Osteoblast (primary cell): ENCODE data around the gene FAM107A. TPM values are rescaled to one million over a fixed set of nuclear protein-coding genes. Genes with fewer than 3 reads are reported as not detected.
A peak's percentile ranks its signal among the peaks of the same experiment; 100 is the strongest.

ENCODE experiments used
- DNase-seq: peaks from one replicate; pipeline ENCODE4 v3.0.0; 2011; ENCODE audit warnings: low spot score, mixed read lengths; ENCODE audit not compliant: insufficient read length; ENCODE audit errors: missing footprints
- H2AFZ ChIP-seq: 2 replicates; pipeline ENCODE4 v1.6.0; 2011; ENCODE audit warnings: mild to moderate bottlenecking, low read length
- H3K27ac ChIP-seq: 2 replicates; pipeline ENCODE4 v1.5.1; 2011; ENCODE audit warnings: mild to moderate bottlenecking, low read depth, low read length, moderate library complexity
- H3K27me3 ChIP-seq: 2 replicates; pipeline ENCODE4 v1.6.0; 2012; ENCODE audit warnings: mild to moderate bottlenecking, control low read depth, inconsistent platforms, low read length, moderate library complexity; ENCODE audit not compliant: insufficient read depth
- H3K36me3 ChIP-seq: 2 replicates; pipeline ENCODE4 v1.5.1; 2011; ENCODE audit warnings: mild to moderate bottlenecking, low read length, control low read depth, moderate library complexity; ENCODE audit not compliant: insufficient read depth
- H3K4me1 ChIP-seq: 2 replicates; pipeline ENCODE4 v1.5.1; 2011; ENCODE audit warnings: mild to moderate bottlenecking, low read length, control low read depth, moderate library complexity; ENCODE audit not compliant: insufficient read depth
- H3K4me2 ChIP-seq: 2 replicates; pipeline ENCODE4 v1.6.0; 2011; ENCODE audit warnings: mild to moderate bottlenecking, low read length; ENCODE audit not compliant: insufficient read depth
- H3K4me3 ChIP-seq: fragments of 200-600 bp; sonication (generic); 3 replicates; pipeline ENCODE4 v1.5.1; 2012; ENCODE audit warnings: mild to moderate bottlenecking, low read length, inconsistent platforms; ENCODE audit not compliant: insufficient read depth
- H3K79me2 ChIP-seq: 2 replicates; pipeline ENCODE4 v1.6.0; 2012; ENCODE audit warnings: mild to moderate bottlenecking, low read length, control low read depth, inconsistent platforms; ENCODE audit not compliant: insufficient read depth
- H3K9me3 ChIP-seq: 2 replicates; pipeline ENCODE4 v1.5.1; 2011; ENCODE audit warnings: low read depth, low read length, control low read depth
- H4K20me1 ChIP-seq: 2 replicates; pipeline ENCODE4 v1.6.0; 2012; ENCODE audit warnings: mild to moderate bottlenecking, low read length, control low read depth; ENCODE audit not compliant: insufficient read depth
- total RNA-seq: library from RNA; depleted of rRNA; stranded (reverse); fragments of >200 nt; gene quantifications from 2 replicates; pipeline ENCODE4 v1.2.3, GENCODE V29; 2012
- TF ChIP-seq, protein P1 (sequence below): IDR thresholded peaks from 2 replicates; pipeline ENCODE4 v1.5.1; 2011; ENCODE audit warnings: mild to moderate bottlenecking, low read depth, low read length, moderate library complexity; ENCODE audit errors: extremely low read depth

FAM107A gene, protein sequence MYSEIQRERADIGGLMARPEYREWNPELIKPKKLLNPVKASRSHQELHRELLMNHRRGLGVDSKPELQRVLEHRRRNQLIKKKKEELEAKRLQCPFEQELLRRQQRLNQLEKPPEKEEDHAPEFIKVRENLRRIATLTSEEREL
- not detected in 2 replicates for total RNA-seq

DNA sequence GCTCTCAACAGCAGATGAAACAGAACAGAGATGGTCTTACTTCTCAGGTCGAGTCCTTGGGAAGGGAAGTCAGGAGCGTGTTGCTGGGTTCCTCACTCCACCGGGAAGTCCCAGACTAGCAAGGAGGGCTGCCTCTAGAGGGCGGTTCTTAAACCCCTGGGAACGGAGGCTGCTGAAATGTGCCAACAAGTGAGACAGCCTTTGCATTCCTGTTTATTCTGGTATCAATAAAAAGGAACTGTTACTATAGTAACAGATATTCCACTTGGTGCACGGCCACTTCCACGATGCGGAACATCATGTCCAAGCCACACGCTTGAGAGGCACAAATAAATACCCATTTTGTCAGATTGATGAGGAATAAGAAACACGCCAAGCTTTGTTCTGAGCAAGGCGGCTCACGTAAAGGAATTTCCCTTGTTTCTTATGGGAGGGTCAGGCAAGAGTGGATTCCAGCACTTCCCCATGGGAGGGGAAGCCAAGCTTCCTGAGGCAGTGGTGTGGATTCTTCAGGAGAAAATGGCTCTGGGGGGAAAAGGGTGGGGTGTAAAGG lies at the start of gene FAM107A:
Gene FAM107A, minus strand, starts transcription at position 123 of the 553 bp plus-strand sequence. CDS start 7,531 bp downstream, outside the sequence.
- Histone ChIP-seq H3K27ac (no peak within 1 kb of the TSS), H3K4me1 (peaks cover 6% of the 10 kb centered on the region), H3K4me2 (peak within 1 kb of the TSS; percentile 7), H3K9me3 (no peaks in the 10 kb centered on the region), H3K27me3 (peaks cover 8% of the 10 kb centered on the region), H3K36me3 (no peaks in the 10 kb centered on the region), H4K20me1 (no peaks in the 10 kb centered on the region), H3K79me2 (no peaks in the 10 kb centered on the region), H2AFZ (peak within 1 kb of the TSS; percentile 56), H3K4me3 (no peak within 1 kb of the TSS)
- DNase-seq, result peak; percentile 77
- TF ChIP-seq, protein P1, sequence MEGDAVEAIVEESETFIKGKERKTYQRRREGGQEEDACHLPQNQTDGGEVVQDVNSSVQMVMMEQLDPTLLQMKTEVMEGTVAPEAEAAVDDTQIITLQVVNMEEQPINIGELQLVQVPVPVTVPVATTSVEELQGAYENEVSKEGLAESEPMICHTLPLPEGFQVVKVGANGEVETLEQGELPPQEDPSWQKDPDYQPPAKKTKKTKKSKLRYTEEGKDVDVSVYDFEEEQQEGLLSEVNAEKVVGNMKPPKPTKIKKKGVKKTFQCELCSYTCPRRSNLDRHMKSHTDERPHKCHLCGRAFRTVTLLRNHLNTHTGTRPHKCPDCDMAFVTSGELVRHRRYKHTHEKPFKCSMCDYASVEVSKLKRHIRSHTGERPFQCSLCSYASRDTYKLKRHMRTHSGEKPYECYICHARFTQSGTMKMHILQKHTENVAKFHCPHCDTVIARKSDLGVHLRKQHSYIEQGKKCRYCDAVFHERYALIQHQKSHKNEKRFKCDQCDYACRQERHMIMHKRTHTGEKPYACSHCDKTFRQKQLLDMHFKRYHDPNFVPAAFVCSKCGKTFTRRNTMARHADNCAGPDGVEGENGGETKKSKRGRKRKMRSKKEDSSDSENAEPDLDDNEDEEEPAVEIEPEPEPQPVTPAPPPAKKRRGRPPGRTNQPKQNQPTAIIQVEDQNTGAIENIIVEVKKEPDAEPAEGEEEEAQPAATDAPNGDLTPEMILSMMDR, result peak; percentile 26

DNA sequence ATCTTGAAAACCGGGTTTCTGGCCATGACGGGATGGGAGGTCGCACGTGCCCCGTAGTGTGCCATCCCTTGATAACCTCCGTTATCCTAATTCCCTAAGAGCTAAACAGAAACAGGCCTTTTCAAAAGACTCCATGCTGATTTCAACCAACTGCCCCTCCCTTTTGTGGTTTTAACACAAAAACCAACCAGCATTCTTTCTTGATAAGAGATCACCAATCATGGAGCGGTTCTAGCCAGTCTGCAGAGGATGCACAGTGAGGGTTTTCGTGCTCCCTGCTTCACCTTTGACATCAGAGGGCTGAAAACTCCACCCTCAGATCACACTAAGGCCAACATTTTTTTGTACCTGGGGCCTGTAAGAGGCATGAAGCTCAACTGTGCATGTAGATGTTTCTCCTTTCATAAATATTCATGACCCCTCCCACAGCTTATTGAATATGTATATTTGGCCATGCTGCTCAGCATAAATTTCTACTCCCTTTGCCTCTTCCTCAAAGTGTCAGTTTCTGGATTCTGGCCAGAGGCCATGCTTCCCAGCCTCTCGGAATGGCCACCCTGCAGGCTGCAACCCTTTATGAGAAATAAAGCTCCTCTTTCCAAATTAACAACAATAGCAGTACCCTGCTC lies 48.1 kb upstream of the FAM107A start:
- Histone ChIP-seq H3K4me3 (no peak overlapping the region), H3K9me3 (no peaks in the 10 kb centered on the region), H3K27ac (no peak overlapping the region), H3K36me3 (no peaks in the 10 kb centered on the region), H4K20me1 (no peaks in the 10 kb centered on the region), H3K79me2 (no peaks in the 10 kb centered on the region), H3K4me2 (no peak overlapping the region), H3K27me3 (no peaks in the 10 kb centered on the region), H3K4me1 (peaks cover 28% of the 10 kb centered on the region), H2AFZ (no peak overlapping the region)
- DNase-seq, result no peak
- TF ChIP-seq, protein P1, result no peak

DNA sequence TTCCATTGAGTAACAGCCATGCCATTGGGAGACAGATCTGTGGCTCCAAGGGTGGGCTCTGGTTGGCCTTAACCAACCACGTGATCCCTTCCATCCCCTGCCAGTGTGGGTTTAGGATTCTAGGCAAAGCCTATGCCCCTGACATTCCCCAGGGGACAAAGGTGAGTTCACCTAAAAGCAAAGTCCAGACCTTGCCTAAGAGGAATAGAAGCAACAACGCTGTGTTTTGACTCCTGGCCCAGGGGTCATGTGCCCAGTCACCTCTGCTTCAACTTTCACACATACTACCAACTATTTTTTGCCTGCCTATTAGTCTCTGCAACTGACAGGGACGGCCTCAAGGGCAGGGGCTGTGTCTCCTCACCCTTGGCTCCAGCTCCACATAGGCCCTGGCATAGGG lies 47.4 kb upstream of the FAM107A start:
- Histone ChIP-seq H3K9me3 (no peaks in the 10 kb centered on the region), H4K20me1 (no peaks in the 10 kb centered on the region), H2AFZ (no peak overlapping the region), H3K79me2 (no peaks in the 10 kb centered on the region), H3K4me3 (no peak overlapping the region), H3K27ac (no peak overlapping the region), H3K27me3 (no peaks in the 10 kb centered on the region), H3K4me2 (no peak overlapping the region), H3K36me3 (no peaks in the 10 kb centered on the region), H3K4me1 (peaks cover 22% of the 10 kb centered on the region)
- TF ChIP-seq, protein P1, result no peak
- DNase-seq, result no peak

DNA sequence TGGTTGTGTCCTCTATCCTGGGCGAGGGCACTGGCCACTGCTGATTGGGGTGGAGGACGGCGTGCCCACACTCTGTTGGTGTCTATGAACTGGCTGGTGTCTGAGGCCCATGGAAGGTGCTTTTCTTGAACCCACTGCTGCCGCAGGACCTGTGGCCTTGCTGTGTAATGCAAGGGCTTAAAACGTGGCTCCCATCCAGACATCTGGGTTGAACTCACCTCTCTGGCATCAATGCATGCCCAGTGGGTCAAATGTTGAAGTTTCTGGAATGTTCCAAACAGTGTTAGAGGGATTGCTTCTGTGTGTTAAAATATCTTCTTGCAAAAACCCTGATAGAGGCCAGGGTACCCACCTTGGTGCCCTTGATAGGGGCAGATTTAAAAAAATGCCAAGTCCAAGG lies 46.8 kb upstream of the FAM107A start:
- TF ChIP-seq, protein P1, result no peak
- Histone ChIP-seq H3K27ac (no peak overlapping the region), H3K27me3 (no peaks in the 10 kb centered on the region), H3K4me3 (no peak overlapping the region), H3K4me2 (no peak overlapping the region), H3K79me2 (no peaks in the 10 kb centered on the region), H3K36me3 (no peaks in the 10 kb centered on the region), H4K20me1 (no peaks in the 10 kb centered on the region), H3K4me1 (peaks cover 16% of the 10 kb centered on the region), H3K9me3 (no peaks in the 10 kb centered on the region), H2AFZ (no peak overlapping the region)
- no peak for DNase-seq
